Spleen (tissue), 11 donors: ENCODE results near the gene RPS10. TPM values are rescaled to one million over a fixed set of nuclear protein-coding genes. Genes with fewer than 3 reads are reported as not detected.

Experiments
- DNase-seq: peaks from one replicate; pipeline ENCODE4 v3.0.0-alpha.2; 2020
- H3K27ac ChIP-seq, 8 donors: fragments of 200-600 bp; sonication (generic) in 7 of 8; 1 replicate in 4 of 8; 2 replicates in 4 of 8; pipeline versions ENCODE4 v1.5.0 to v1.8.0; 2016 to 2021; ENCODE audit warnings: inconsistent platforms in 4 of 8, mild to moderate bottlenecking in 4 of 8, moderate library complexity in 1 of 8
- H3K27me3 ChIP-seq, 7 donors: fragments of 200-600 bp; sonication (generic) in 6 of 7; replicated peaks in 1 of 7; 1 replicate in 4 of 7; 2 replicates in 3 of 7; pipeline versions ENCODE4 v1.5.0 to v1.8.0; 2016 to 2021; ENCODE audit warnings: inconsistent platforms in 3 of 7, mild to moderate bottlenecking in 1 of 7
- H3K36me3 ChIP-seq, 6 donors: fragments of 200-600 bp; sonication (generic) in 5 of 6; 1 replicate in 4 of 6; 2 replicates in 2 of 6; pipeline versions ENCODE4 v1.5.0 to v1.8.0; 2016 to 2021; ENCODE audit warnings: inconsistent platforms in 2 of 6
- H3K4me1 ChIP-seq, 6 donors: fragments of 200-600 bp; sonication (generic) in 5 of 6; 1 replicate in 3 of 6; 2 replicates in 3 of 6; pipeline versions ENCODE4 v1.5.0 to v1.8.0; 2016 to 2021; ENCODE audit warnings: inconsistent platforms in 3 of 6
- H3K4me3 ChIP-seq, 8 donors: fragments of 200-600 bp; sonication (generic) in 7 of 8; 1 replicate in 4 of 8; 2 replicates in 4 of 8; pipeline versions ENCODE4 v1.5.0 to v1.8.0; 2016 to 2021; ENCODE audit warnings: inconsistent platforms in 4 of 8, mild to moderate bottlenecking in 4 of 8, moderate library complexity in 2 of 8
- H3K9me3 ChIP-seq, 8 donors: fragments of 200-600 bp; sonication (generic) in 7 of 8; 1 replicate in 4 of 8; 2 replicates in 4 of 8; pipeline versions ENCODE4 v1.5.0 to v1.8.0; 2016 to 2021; ENCODE audit warnings: inconsistent platforms in 4 of 8
- POLR2A ChIP-seq, 3 donors: fragments of 450-650 bp; IDR thresholded peaks; one replicate each; pipeline ENCODE4 v1.5.1; 2017; ENCODE audit warnings: antibody characterized with exemption in 3 of 3, mild to moderate bottlenecking in 1 of 3
- POLR2AphosphoS5 ChIP-seq, 3 donors: sonication (generic); formaldehyde crosslinking; IDR thresholded peaks; one replicate each; pipeline ENCODE4 v1.5.1; 2017; ENCODE audit warnings: antibody characterized with exemption in 3 of 3
- WGBS, 5 donors: extraction: QIAGEN DNeasy Blood & Tissue Kit in 3 of 5; methylation state at CpG; one replicate each; pipeline versions ENCODE4 v1.1.5 to v1.1.7; 2013 to 2018; 5-methylcytosine and 5-hydroxymethylcytosine counted together
- intact Hi-C: fragments of 100-400 bp; cut with DNase I; formaldehyde crosslinking; loops from one replicate; pipeline ENCODE4 v1.15.0; 2023; ENCODE audit warnings: low total_unique reads
- polyA plus RNA-seq, 3 donors: library from polyadenylated mRNA; stranded (reverse); fragments of 200-250 nt; gene quantifications; one replicate each; pipeline ENCODE4 v1.2.1, GENCODE V29; 2013
- total RNA-seq, 7 donors: library from RNA; depleted of rRNA in 3 of 7; stranded (reverse); fragments of >200 nt in 3 of 7; fragmentation: NEBNext Ultra II Directional in 4 of 7; extraction: Animal tissue kit (Norgen Biotek cat#: 25700) in 4 of 7; gene quantifications; one replicate each; pipeline versions ENCODE4 v1.1.0 to v1.2.1, GENCODE V29; 2016 to 2021
- TF ChIP-seq, protein P1 (sequence below), 11 experiments: fragments of 200-600 bp in 7 of 11; fragments of 450-650 bp in 4 of 11; sonication (generic) in 4 of 11; IDR thresholded peaks in 8 of 11; conservative IDR thresholded peaks in 3 of 11; 1 replicate in 7 of 11; 2 replicates in 4 of 11; pipeline versions ENCODE4 v1.4.0 to v1.8.0; 2016 to 2021; ENCODE audit warnings: antibody characterized with exemption in 11 of 11, inconsistent platforms in 4 of 11, mild to moderate bottlenecking in 1 of 11
- donor health status: healthy with polysubstance abuse.
- donor health status: DM: no; HTN: no; CAD: no; lungs with moderate emphysema.
- donor health status: DM: no; HTN: no; CAD: no.
- donor health status: Bipolar disorder and iron deficiency.
- donor health status: healthy.
- donor health status: DM: no; HTN: no; CAD: no.
- donor health status: DM: yes; HTN: yes; CAD: no.

RPS10 gene
- total and polyA plus RNA-seq, 10 donors: 1,033 to 4,934 (median 1,663) TPM

- H3K27me3 ChIP-seq: no peaks in the 10 kb centered on the region
- TF ChIP-seq, protein P1, sequence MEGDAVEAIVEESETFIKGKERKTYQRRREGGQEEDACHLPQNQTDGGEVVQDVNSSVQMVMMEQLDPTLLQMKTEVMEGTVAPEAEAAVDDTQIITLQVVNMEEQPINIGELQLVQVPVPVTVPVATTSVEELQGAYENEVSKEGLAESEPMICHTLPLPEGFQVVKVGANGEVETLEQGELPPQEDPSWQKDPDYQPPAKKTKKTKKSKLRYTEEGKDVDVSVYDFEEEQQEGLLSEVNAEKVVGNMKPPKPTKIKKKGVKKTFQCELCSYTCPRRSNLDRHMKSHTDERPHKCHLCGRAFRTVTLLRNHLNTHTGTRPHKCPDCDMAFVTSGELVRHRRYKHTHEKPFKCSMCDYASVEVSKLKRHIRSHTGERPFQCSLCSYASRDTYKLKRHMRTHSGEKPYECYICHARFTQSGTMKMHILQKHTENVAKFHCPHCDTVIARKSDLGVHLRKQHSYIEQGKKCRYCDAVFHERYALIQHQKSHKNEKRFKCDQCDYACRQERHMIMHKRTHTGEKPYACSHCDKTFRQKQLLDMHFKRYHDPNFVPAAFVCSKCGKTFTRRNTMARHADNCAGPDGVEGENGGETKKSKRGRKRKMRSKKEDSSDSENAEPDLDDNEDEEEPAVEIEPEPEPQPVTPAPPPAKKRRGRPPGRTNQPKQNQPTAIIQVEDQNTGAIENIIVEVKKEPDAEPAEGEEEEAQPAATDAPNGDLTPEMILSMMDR (IDR thresholded peaks at IDR 0.05 in 8 of 11, conservative IDR thresholded peaks at IDR 0.05 in 3 of 11): no peak
- TF ChIP-seq POLR2AphosphoS5 (IDR thresholded peaks at IDR 0.05): no peak
- TF ChIP-seq POLR2A (IDR thresholded peaks at IDR 0.05): no peak
- H3K36me3 ChIP-seq: no peaks in the 10 kb centered on the region
- DNase-seq: no peak
- WGBS, 5 donors: 87 to 95% (median 89%) methylated on average over 4 of the region's 4 CpGs
- H3K27ac ChIP-seq: peak overlapping the region in 4 of 8 donors; percentile 64 to 74 (median 73)
- no peak overlapping the region for H3K4me3 ChIP-seq
- peaks cover 5 to 81% (median 45%) of the 10 kb centered on the region in 6 donors for H3K4me1 ChIP-seq
- intact Hi-C loops: no loop called here
- H3K9me3 ChIP-seq: no peaks in the 10 kb centered on the region
Measured at GRCh38 chr6:34369385-34369784, 56.5 kb downstream of the RPS10 start.

Other genes starting within 250 kb of the RPS10 start
- 100 to 1,000 TPM in 2 of 7 donors, 10 to 100 TPM in 5; 49.9 to 112 (median 73.5) TPM for gene HMGA1, start 189.2 kb downstream of the RPS10 start, total RNA-seq
- gene HMGA1, start 189.2 kb downstream of the RPS10 start, polyA plus RNA-seq: 100 to 1,000 TPM in 2 of 3 donors, 10 to 100 TPM in 1; 63.7 to 129 (median 109) TPM
- 10 to 100 TPM; 24.7 to 40.7 (median 33.9) TPM for gene SMIM29, start 177.1 kb downstream of the RPS10 start, total RNA-seq
- 10 to 100 TPM; 69.0 to 73.7 (median 71.5) TPM for gene SMIM29, start 177.1 kb downstream of the RPS10 start, polyA plus RNA-seq
- 10 to 100 TPM; 27.5 to 54.2 (median 44.5) TPM for gene NUDT3, start 33.4 kb downstream of the RPS10 start, total RNA-seq
- gene NUDT3, start 33.4 kb downstream of the RPS10 start, polyA plus RNA-seq: 10 to 100 TPM in 1 of 3 donors, 1 to 10 TPM in 2; 9.2 to 12.5 (median 9.6) TPM
- gene PACSIN1, start 40.0 kb upstream of the RPS10 start, total RNA-seq: 1 to 10 TPM in 6 of 7 donors, under 1 TPM in 1; 0.66 to 1.9 (median 1.3) TPM
- 1 to 10 TPM in 1 of 3 donors, under 1 TPM in 2; 0.67 to 2.8 (median 0.86) TPM for gene PACSIN1, start 40.0 kb upstream of the RPS10 start, polyA plus RNA-seq
- gene SPDEF, start 130.3 kb upstream of the RPS10 start, total RNA-seq: under 1 TPM in 1 of 7 donors, not detected in 6; 0.32 TPM
- under 1 TPM in 2 of 3 donors, not detected in 1; 0.03 to 0.13 TPM for gene SPDEF, start 130.3 kb upstream of the RPS10 start, polyA plus RNA-seq